Measurements from ENCODE around the gene CHST5.

Gene CHST5

DNA sequence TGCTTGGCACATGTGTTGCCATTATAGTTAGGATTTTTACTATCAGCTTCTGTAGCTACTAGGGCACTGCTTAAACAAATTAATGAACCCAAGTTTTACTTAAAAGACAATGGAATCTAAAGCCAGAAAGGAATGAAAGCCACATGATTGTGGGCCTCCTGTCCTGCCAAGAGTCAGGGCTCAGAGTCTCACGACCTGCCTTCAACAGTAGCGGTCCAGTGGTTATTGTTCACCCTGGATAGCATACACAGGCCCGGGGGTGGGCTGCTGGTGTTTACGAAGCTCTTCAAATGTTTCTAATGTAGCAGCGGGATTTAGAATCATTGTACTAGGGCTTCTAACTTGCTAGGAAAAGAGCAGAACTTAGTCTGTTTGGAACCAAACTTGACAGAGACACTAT is 38.0 kb upstream of the CHST5 start:
- TF ChIP-seq, protein P1, sequence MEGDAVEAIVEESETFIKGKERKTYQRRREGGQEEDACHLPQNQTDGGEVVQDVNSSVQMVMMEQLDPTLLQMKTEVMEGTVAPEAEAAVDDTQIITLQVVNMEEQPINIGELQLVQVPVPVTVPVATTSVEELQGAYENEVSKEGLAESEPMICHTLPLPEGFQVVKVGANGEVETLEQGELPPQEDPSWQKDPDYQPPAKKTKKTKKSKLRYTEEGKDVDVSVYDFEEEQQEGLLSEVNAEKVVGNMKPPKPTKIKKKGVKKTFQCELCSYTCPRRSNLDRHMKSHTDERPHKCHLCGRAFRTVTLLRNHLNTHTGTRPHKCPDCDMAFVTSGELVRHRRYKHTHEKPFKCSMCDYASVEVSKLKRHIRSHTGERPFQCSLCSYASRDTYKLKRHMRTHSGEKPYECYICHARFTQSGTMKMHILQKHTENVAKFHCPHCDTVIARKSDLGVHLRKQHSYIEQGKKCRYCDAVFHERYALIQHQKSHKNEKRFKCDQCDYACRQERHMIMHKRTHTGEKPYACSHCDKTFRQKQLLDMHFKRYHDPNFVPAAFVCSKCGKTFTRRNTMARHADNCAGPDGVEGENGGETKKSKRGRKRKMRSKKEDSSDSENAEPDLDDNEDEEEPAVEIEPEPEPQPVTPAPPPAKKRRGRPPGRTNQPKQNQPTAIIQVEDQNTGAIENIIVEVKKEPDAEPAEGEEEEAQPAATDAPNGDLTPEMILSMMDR (IDR thresholded peaks at IDR 0.05; ENCODE audit: low read length, missing control alignments): no peak
- DNase-seq (ENCODE audit: low read depth): no peak
- H3K4me3 ChIP-seq (replicated peaks; ENCODE audit: low read depth, low read length): no peak overlapping the region

- DNase-seq (ENCODE audit: low read depth): no peak
- no peak overlapping the region for H3K4me3 ChIP-seq (replicated peaks; ENCODE audit: low read depth, low read length)
- TF ChIP-seq, protein P1 (IDR thresholded peaks at IDR 0.05; ENCODE audit: low read length, missing control alignments): no peak
Observed at GRCh38 chr16:75572864-75573542, 37.1 kb upstream of the CHST5 start.

- H3K4me3 ChIP-seq (replicated peaks; ENCODE audit: low read depth, low read length): no peak overlapping the region
- TF ChIP-seq, protein P1 (IDR thresholded peaks at IDR 0.05; ENCODE audit: low read length, missing control alignments): no peak
- no peak for DNase-seq (ENCODE audit: low read depth)
Observed at GRCh38 chr16:75570396-75571065, 34.6 kb upstream of the CHST5 start.

- TF ChIP-seq, protein P1 (IDR thresholded peaks at IDR 0.05; ENCODE audit: low read length, missing control alignments): no peak
- no peak for DNase-seq (ENCODE audit: low read depth)
- no peak overlapping the region for H3K4me3 ChIP-seq (replicated peaks; ENCODE audit: low read depth, low read length)
Observed at GRCh38 chr16:75567911-75568310, 32.0 kb upstream of the CHST5 start.

DNA sequence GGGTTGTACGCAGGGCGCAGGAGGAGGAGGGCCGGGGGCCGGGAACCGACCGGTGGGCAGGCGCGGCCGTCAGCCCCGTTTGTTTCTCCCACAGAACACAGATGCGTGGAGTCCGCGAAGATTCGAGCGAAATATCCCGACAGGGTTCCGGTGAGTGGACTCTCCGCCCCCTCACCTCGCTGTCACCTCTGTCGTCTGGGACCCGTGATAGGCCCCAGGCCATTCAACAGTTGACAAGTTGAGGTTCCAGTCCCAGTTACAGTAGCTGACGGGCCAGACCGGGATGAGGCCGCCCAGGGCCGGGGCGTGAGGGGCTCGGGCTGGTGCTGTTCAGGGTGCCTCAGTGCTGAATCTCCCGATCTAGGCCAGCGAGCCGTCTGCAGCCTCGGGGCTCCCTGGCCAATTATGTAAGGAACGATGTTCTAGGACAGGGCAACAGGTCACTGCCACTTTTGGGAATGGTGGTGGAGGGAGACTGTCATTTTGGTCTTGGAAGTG is 30.9 kb upstream of the CHST5 start:
- DNase-seq (ENCODE audit: low read depth): no peak
- H3K4me3 ChIP-seq (replicated peaks; ENCODE audit: low read depth, low read length): peak overlapping the region; percentile 92
- TF ChIP-seq, protein P1 (IDR thresholded peaks at IDR 0.05; ENCODE audit: low read length, missing control alignments): no peak

DNA sequence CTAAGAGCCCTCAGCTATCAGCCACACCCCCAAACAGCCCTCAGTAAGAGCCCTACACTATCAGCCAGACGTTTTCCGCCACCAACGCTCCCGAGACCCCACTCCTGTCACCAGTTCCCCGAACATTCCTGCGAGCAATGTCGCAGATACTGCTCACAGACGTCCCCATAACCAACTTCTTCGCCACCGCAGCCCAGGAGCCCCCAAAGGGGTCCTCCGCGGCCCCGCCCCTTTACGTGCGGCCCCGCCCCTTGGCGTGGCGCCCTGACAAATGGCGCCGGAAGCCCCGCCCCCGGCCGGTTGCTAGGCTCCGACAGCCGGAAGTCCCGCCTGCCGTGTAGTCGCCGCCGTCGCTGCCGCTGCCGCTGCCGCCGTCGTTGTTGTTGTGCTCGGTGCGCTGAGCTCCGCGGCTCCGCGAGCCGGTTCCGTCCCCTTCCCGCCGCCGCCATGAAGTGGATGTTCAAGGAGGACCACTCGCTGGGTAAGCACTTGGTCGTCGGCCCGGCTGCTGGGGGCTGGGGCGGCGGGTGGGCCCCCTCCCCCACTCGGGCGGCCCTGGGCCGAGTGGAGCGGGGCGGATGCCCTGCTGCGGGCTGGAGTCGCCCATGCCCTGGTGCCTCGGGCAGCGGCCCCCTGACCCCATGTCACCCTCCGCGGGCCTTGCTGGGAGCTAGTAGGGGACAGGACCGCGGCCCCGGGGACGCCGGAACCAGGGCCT is 30.3 kb upstream of the CHST5 start, which contains the start of gene GABARAPL2:
Gene GABARAPL2 (plus strand): TSS at position 340 of the 718 bp plus-strand sequence. CDS start 108 bp downstream, at position 448.
- TF ChIP-seq, protein P1 (IDR thresholded peaks at IDR 0.05; ENCODE audit: low read length, missing control alignments): no peak
- peak; percentile 72 for DNase-seq (ENCODE audit: low read depth)
- H3K4me3 ChIP-seq (replicated peaks; ENCODE audit: low read depth, low read length): peak within 1 kb of the TSS; percentile 92

Data from fibroblast of pulmonary artery (primary cell).